Uterus (tissue), 4 donors: ENCODE data around the gene GORAB. TPM values are rescaled to one million over a fixed set of nuclear protein-coding genes. Genes with fewer than 3 reads are reported as not detected.

Experiments used
- DNase-seq, 2 donors: peaks; one replicate each; pipeline ENCODE4 v3.0.0-alpha.2; 2019 to 2020
- H3K27ac ChIP-seq, 2 donors: fragments of 200-600 bp; sonication (generic); 1 replicate in 1 of 2; 2 replicates in 1 of 2; pipeline ENCODE4 v1.5.1; 2016 to 2018
- H3K27me3 ChIP-seq, 2 donors: fragments of 200-600 bp; sonication (generic); one replicate each; pipeline ENCODE4 v1.5.1; 2018 to 2019; ENCODE audit warnings: control low read depth in 1 of 2
- H3K36me3 ChIP-seq, 2 donors: fragments of 200-600 bp; sonication (generic); one replicate each; pipeline ENCODE4 v1.5.1; 2019; ENCODE audit warnings: control low read depth in 1 of 2
- H3K4me1 ChIP-seq, 2 donors: fragments of 200-600 bp; sonication (generic); one replicate each; pipeline ENCODE4 v1.5.1; 2018 to 2019; ENCODE audit warnings: control low read depth in 1 of 2
- H3K4me3 ChIP-seq, 2 donors: fragments of 200-600 bp; sonication (generic); 1 replicate in 1 of 2; 2 replicates in 1 of 2; pipeline ENCODE4 v1.5.1; 2018 to 2019; ENCODE audit warnings: mild to moderate bottlenecking in 1 of 2
- H3K9me3 ChIP-seq, 2 donors: fragments of 200-600 bp; sonication (generic); one replicate each; pipeline ENCODE4 v1.5.1; 2019; ENCODE audit warnings: control low read depth in 1 of 2
- POLR2A ChIP-seq, 2 donors: fragments of 450-650 bp; IDR thresholded peaks; one replicate each; pipeline ENCODE4 v1.6.1; 2016; ENCODE audit warnings: antibody characterized with exemption in 2 of 2, mild to moderate bottlenecking in 1 of 2, moderate library complexity in 1 of 2
- intact Hi-C: fragments of 100-400 bp; cut with DNase I; formaldehyde crosslinking; loops from one replicate; pipeline ENCODE4 v1.15.1; 2023; ENCODE audit warnings: low total_unique reads
- total RNA-seq, 4 donors: library from RNA; depleted of rRNA in 3 of 4; stranded (reverse); fragments of >200 nt in 3 of 4; gene quantifications; one replicate each; pipeline versions ENCODE4 v1.1.0 to v1.2.4, GENCODE V29; 2014 to 2023
- TF ChIP-seq, protein P1 (sequence below), 4 experiments: fragments of 200-600 bp in 2 of 4; fragments of 450-650 bp in 2 of 4; sonication (generic) in 2 of 4; IDR thresholded peaks; one replicate each; pipeline ENCODE4 v1.5.1; 2016 to 2019; ENCODE audit warnings: antibody characterized with exemption in 4 of 4, mild to moderate bottlenecking in 2 of 4, moderate library complexity in 1 of 4
- donor health status: DM: yes; HTN: yes; CAD: no.

GORAB gene
- total RNA-seq, 4 donors from 2014 or later = 3.1 to 26.9 (median 10.6) TPM

DNA sequence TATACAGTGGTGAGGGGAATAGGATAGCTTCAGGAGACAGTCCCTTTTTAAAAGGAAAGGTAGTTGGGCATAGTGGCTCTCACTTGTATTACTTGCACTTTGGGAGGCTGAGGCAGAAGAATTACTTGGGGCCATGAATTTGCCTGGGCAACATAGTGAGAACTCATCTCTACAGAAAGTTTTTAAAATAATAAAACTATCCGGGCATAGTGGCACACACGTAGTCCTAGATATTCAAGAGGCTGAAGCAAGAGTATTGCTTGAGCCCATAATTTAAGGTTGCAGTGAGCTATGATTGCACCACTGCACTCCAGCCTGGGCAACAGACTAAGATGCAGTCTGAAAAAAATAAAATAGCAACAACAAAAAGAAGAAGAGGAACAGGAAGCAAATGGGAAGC is 27.2 kb downstream of the GORAB start:
- DNase-seq = no peak
- intact Hi-C loops = no loop called here
- Histone ChIP-seq H3K27ac (no peak overlapping the region), H3K4me3 (no peak overlapping the region), H3K36me3 (no peaks in the 10 kb centered on the region), H3K4me1 (no peaks in the 10 kb centered on the region), H3K9me3 (no peaks in the 10 kb centered on the region), H3K27me3 (no peaks in the 10 kb centered on the region)
- TF ChIP-seq, protein P1, sequence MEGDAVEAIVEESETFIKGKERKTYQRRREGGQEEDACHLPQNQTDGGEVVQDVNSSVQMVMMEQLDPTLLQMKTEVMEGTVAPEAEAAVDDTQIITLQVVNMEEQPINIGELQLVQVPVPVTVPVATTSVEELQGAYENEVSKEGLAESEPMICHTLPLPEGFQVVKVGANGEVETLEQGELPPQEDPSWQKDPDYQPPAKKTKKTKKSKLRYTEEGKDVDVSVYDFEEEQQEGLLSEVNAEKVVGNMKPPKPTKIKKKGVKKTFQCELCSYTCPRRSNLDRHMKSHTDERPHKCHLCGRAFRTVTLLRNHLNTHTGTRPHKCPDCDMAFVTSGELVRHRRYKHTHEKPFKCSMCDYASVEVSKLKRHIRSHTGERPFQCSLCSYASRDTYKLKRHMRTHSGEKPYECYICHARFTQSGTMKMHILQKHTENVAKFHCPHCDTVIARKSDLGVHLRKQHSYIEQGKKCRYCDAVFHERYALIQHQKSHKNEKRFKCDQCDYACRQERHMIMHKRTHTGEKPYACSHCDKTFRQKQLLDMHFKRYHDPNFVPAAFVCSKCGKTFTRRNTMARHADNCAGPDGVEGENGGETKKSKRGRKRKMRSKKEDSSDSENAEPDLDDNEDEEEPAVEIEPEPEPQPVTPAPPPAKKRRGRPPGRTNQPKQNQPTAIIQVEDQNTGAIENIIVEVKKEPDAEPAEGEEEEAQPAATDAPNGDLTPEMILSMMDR (IDR thresholded peaks at IDR 0.05) = no peak
- TF ChIP-seq POLR2A (IDR thresholded peaks at IDR 0.05) = no peak

DNA sequence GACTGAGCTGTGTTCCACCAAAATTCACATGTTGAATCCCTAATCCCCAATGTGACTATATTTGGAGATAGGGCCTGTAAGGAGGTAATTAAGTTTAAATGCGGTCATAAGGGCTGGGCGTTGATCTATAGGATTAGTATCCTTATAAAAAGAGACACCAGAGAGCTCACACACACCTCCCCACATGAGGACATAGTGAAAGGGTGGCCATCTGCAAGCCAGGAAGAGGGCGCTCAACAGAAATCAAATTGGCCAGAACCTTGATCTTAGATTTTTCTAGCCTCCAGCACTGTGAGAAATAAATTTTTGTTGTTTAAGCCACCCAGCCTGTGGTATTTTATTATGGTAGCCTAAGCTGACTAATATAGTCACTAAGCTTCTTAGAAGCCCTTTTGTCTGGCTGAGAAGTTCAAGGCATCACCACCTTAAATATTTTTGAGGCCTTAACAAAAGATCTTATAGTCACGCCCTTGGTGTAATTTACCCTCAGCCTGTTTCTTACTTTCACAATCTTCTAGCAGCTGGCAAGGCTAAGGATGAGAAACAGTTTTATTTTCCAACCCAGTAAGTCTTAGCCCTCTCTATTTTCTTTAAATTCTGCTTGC is 28.8 kb downstream of the GORAB start:
- intact Hi-C loops = no loop called here
- TF ChIP-seq, protein P1 (IDR thresholded peaks at IDR 0.05) = no peak
- TF ChIP-seq POLR2A (IDR thresholded peaks at IDR 0.05) = no peak
- H3K9me3 ChIP-seq = no peaks in the 10 kb centered on the region
- H3K4me1 ChIP-seq = no peaks in the 10 kb centered on the region
- H3K27ac ChIP-seq = no peak overlapping the region
- DNase-seq = no peak
- H3K36me3 ChIP-seq = no peaks in the 10 kb centered on the region
- H3K27me3 ChIP-seq = no peaks in the 10 kb centered on the region
- no peak overlapping the region for H3K4me3 ChIP-seq

DNA sequence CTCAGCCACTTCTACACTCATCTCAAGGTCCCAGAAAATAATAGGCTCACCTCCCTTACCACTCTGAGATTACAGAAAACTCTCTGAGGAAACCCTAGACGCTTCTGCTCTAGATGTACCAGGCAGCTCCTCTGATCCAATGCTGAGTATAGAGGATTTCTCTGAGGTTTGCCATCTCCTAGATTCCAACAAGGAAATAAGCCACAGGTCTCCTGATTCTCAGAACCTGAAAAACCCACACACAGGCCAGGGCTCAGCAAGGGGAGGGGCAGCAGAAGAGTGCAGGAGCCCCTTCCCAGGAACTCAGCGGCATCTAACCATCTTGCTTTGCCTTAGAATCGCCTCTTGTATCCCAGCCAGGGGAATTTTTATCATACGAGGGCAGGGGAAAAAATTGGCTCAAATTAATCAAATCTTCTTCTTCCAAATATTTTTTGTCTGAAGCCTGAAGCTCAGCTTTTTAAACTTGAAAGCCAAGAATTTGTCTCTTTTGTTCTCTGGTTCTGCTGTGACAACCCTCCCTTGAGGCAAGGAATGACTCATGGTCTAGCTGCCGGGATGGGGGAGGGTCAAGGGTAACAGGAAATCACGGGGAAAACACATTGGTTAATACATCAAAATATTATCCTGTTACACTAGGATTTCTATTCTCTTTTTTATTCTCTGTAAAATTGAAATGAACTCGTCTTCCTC is 30.8 kb downstream of the GORAB start:
- Histone ChIP-seq H3K36me3 (no peaks in the 10 kb centered on the region), H3K4me1 (no peaks in the 10 kb centered on the region), H3K27me3 (no peaks in the 10 kb centered on the region), H3K9me3 (no peaks in the 10 kb centered on the region), H3K27ac (peak overlapping the region; percentile 50 to 81), H3K4me3 (no peak overlapping the region)
- intact Hi-C loops = no loop called here
- DNase-seq = peak; percentile 69 to 78
- TF ChIP-seq, protein P1 (IDR thresholded peaks at IDR 0.05) = no peak
- no peak for TF ChIP-seq POLR2A (IDR thresholded peaks at IDR 0.05)

DNA sequence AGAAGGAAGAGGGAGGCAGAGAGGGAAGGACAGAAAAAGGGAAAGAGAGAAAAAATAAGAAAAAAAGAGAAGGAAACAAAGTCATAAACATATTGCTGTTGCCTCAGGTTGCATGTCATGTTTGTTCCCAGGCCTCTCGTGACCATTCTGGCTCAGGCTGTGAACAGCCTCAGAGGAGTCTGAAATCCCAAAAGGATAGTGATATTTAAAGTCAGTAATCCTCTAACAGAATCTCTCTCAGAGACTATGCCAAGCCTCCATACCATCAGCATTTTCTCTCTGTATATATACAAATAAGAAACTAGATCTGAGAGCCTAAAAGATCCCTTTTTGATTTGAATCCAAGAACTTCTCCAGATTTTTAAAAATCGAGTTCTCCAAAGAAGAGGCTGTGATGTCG is 35.2 kb downstream of the GORAB start:
- no peak for DNase-seq
- Histone ChIP-seq H3K4me1 (no peaks in the 10 kb centered on the region), H3K36me3 (no peaks in the 10 kb centered on the region), H3K27me3 (no peaks in the 10 kb centered on the region), H3K27ac (no peak overlapping the region), H3K9me3 (peaks cover 0 to 4% of the 10 kb centered on the region in 2 donors), H3K4me3 (no peak overlapping the region)
- intact Hi-C loops = no loop called here
- TF ChIP-seq, protein P1 (IDR thresholded peaks at IDR 0.05) = no peak
- TF ChIP-seq POLR2A (IDR thresholded peaks at IDR 0.05) = no peak

DNA sequence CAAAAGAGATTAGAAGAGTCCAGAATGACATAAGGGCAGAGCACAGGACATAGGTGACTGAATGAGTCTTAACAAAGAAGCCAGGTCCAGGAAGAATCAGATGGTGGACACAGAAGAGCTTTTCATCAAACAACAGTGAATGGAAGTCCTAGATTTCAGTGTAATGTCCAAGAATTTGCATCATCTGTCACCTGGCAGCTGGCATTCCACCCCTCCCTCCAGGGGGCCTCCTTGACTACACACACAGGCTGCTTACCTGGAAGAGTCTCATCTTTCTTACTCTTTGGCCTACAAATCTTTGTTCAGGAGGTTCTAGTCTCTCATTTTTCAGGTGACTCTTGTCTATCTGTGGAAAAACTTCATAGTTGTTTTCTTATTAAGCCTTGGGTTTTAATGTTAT is 36.2 kb downstream of the GORAB start:
- TF ChIP-seq, protein P1 (IDR thresholded peaks at IDR 0.05) = no peak
- no peak for TF ChIP-seq POLR2A (IDR thresholded peaks at IDR 0.05)
- no peaks in the 10 kb centered on the region for H3K4me1 ChIP-seq
- H3K27me3 ChIP-seq = no peaks in the 10 kb centered on the region
- peaks cover 0 to 4% of the 10 kb centered on the region in 2 donors for H3K9me3 ChIP-seq
- intact Hi-C loops = no loop called here
- H3K27ac ChIP-seq = no peak overlapping the region
- no peak overlapping the region for H3K4me3 ChIP-seq
- no peaks in the 10 kb centered on the region for H3K36me3 ChIP-seq
- DNase-seq = no peak
